HepG2 (cell line): Measurements from ENCODE around the gene APBB3.

Experiments
- CTCF ChIP-seq: sonication (generic); formaldehyde crosslinking; IDR thresholded peaks from 2 replicates; pipeline ENCODE4 v1.5.0; 2020; ENCODE audit warnings: mild to moderate bottlenecking, missing genetic modification reagents, moderate library complexity
- FOXA1 ChIP-seq, 2 experiments: fragments of 450-650 bp in 1 of 2; sonication (generic) in 1 of 2; formaldehyde crosslinking in 1 of 2; IDR thresholded peaks; 2 replicates each; pipeline versions ENCODE4 v1.4.0 to v1.6.1; 2016 to 2020; ENCODE audit warnings: missing genetic modification reagents in 1 of 2
- ZNF317 ChIP-seq: sonication (generic); formaldehyde crosslinking; IDR thresholded peaks from 2 replicates; pipeline ENCODE4 v1.5.0; 2020; ENCODE audit warnings: mild to moderate bottlenecking, missing genetic modification reagents
- ZNF672 ChIP-seq: sonication (generic); formaldehyde crosslinking; IDR thresholded peaks from 2 replicates; pipeline ENCODE4 v1.8.1; 2022; ENCODE audit warnings: missing genetic modification reagents

- TF ChIP-seq ZNF672 (no peak), FOXA1 (IDR thresholded peaks at IDR 0.05) (no peak), FOXA1 (CRISPR knock-in tag; IDR thresholded peaks at IDR 0.05) (no peak), ZNF317 (no peak), CTCF (CRISPR knock-in tag) (no peak)
Observed at GRCh38 chr5:140611020-140611521, 46.7 kb upstream of the APBB3 start.
